ENCODE results near the gene STK11. TPM values are rescaled to one million over a fixed set of nuclear protein-coding genes. Genes with fewer than 3 reads are reported as not detected.

The STK11 gene
- total RNA-seq: 10 to 100 TPM; 56.8 to 80.7 (median 60.9) TPM

GRCh38 chr19:1205114-1206099 lies at the start of gene STK11:
Gene STK11 (plus strand): TSS chr19:1205778. CDS start chr19:1206914, 1,136 bp downstream.
- peaks cover 0 to 65% (median 19%) of the 10 kb centered on the region in 3 donors for H3K4me1 ChIP-seq
- peaks cover 0 to 6% of the 10 kb centered on the region in 2 donors for H3K36me3 ChIP-seq
- H3K9me3 ChIP-seq: no peaks in the 10 kb centered on the region
- H3K4me3 ChIP-seq: peak within 1 kb of the TSS; percentile 78 to 81
- peak within 1 kb of the TSS; percentile 62 to 87 (median 84) for H3K27ac ChIP-seq
- WGBS, 2 donors (ENCODE audit: low coverage in 1 of 2): 3 to 81% methylated on average over 3 to 5 of the region's 114 CpGs
- TF ChIP-seq CTCF (IDR thresholded peaks at IDR 0.05) (no peak), EP300 (IDR thresholded peaks at IDR 0.05) (no peak), POLR2A (IDR thresholded peaks at IDR 0.05) (peak; percentile 47 to 71), POLR2AphosphoS5 (IDR thresholded peaks at IDR 0.05) (peak; percentile 80)
- no peaks in the 10 kb centered on the region for H3K27me3 ChIP-seq
- ATAC-seq: peak; percentile 97

GRCh38 chr19:1156305-1156801 lies 49.2 kb upstream of the STK11 start:
- H3K4me1 ChIP-seq: peaks cover 0 to 64% (median 28%) of the 10 kb centered on the region in 3 donors
- ATAC-seq: no peak
- WGBS, 2 donors (ENCODE audit: low coverage in 1 of 2): 100% methylated on average over 1 of the region's 24 CpGs; no CpG with 5 or more reads in 1 of the 2 donors

DNA sequence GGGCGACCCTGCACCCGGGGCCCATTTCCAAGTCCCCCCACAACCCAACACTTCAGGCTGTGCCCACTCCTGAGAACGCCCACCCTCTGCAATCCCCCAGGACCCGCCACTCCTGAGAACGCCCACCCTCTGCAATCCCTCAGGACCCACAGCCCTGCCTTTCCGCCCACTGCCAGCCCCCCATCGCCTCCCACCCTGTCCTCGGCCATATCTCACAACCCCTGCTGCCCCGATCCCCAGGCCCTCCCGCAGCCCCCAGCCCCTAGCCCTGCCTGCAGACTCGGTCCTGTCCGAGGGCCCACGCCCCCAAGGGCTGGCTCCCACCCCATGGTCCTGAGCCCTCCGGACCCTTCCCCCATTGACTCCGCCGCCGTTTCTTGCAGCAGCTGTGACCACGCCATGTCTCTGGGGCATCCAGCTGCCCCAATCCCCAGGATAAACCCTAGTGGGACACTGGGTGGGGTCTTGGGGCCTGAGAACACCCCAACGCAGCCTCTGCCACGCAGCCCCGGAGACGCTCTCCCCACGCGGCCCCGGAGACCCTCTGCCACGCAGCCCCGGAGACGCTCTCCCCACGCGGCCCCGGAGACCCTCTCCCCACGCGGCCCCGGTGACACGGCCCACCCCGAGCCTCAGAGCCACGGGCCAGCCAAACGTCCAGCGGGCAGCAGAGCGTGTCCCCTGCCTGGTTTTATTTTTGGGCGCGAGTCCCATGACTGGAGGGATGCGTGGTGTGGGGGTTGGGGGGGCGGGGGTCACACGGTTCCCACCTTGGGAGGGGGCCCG lies 48.6 kb upstream of the STK11 start:
- H3K4me1 ChIP-seq: peaks cover 0 to 64% (median 28%) of the 10 kb centered on the region in 3 donors

More at GRCh38 chr19:1156305-1156801, 49.2 kb upstream of the STK11 start:
- no peak for TF ChIP-seq CTCF (IDR thresholded peaks at IDR 0.05)
- no peak for TF ChIP-seq POLR2A (IDR thresholded peaks at IDR 0.05)
- no peak for TF ChIP-seq EP300 (IDR thresholded peaks at IDR 0.05)
- TF ChIP-seq POLR2AphosphoS5 (IDR thresholded peaks at IDR 0.05): no peak
- Histone ChIP-seq H3K9me3 (no peaks in the 10 kb centered on the region), H3K27me3 (no peaks in the 10 kb centered on the region), H3K27ac (peak overlapping the region in 3 of 4 donors; percentile 84 to 95 (median 86)), H3K4me3 (no peak overlapping the region), H3K36me3 (peaks cover 0 to 60% of the 10 kb centered on the region in 2 donors)

More for the DNA sequence above, 48.6 kb upstream of the STK11 start:
- peak overlapping the region in 1 of 4 donors; percentile 84 for H3K27ac ChIP-seq
- ATAC-seq: no peak
- no peaks in the 10 kb centered on the region for H3K9me3 ChIP-seq
- WGBS, 2 donors (ENCODE audit: low coverage in 1 of 2): 0 to 92% methylated on average over 1 to 15 of the region's 46 CpGs
- TF ChIP-seq CTCF (IDR thresholded peaks at IDR 0.05) (no peak), POLR2AphosphoS5 (IDR thresholded peaks at IDR 0.05) (no peak), EP300 (IDR thresholded peaks at IDR 0.05) (no peak), POLR2A (IDR thresholded peaks at IDR 0.05) (no peak)
- H3K4me3 ChIP-seq: no peak overlapping the region
- peaks cover 0 to 54% of the 10 kb centered on the region in 2 donors for H3K36me3 ChIP-seq
- no peaks in the 10 kb centered on the region for H3K27me3 ChIP-seq

Data from gastroesophageal sphincter (tissue), 4 donors.